GM19372 (cell line): ENCODE results near the gene UFC1.
A peak's percentile ranks its signal among the peaks of the same experiment; 100 is the strongest.

ENCODE experiments used
- ATAC-seq: cut with Tn5 transposase; IDR thresholded peaks from one replicate; pipeline ENCODE4 v1.9.1; 2021; ENCODE audit warnings: mild to moderate bottlenecking, low read depth, moderate library complexity; ENCODE audit not compliant: unreplicated experiment

The UFC1 gene

GRCh38 chr1:161166669-161167548 is 13.1 kb downstream of the UFC1 start:
- ATAC-seq: no peak

- no peak for ATAC-seq
Observed at GRCh38 chr1:161168906-161169305, 15.1 kb downstream of the UFC1 start.

GRCh38 chr1:161171191-161171590 is 17.4 kb downstream of the UFC1 start:
- ATAC-seq: no peak

GRCh38 chr1:161171696-161172095 is 17.9 kb downstream of the UFC1 start:
- no peak for ATAC-seq

- ATAC-seq: no peak
Observed at GRCh38 chr1:161172349-161172748, 18.6 kb downstream of the UFC1 start.

- no peak for ATAC-seq
Observed at GRCh38 chr1:161172776-161173376, 19.1 kb downstream of the UFC1 start.

- ATAC-seq: no peak
Observed at GRCh38 chr1:161173711-161174110, 19.9 kb downstream of the UFC1 start.

- no peak for ATAC-seq
Observed at GRCh38 chr1:161174911-161175310, 21.1 kb downstream of the UFC1 start.

GRCh38 chr1:161175771-161176453 is 22.1 kb downstream of the UFC1 start:
- no peak for ATAC-seq

- no peak for ATAC-seq
Observed at GRCh38 chr1:161176468-161177111, 22.8 kb downstream of the UFC1 start.

GRCh38 chr1:161177112-161177935 is 23.5 kb downstream of the UFC1 start, which contains the start of gene B4GALT3:
Gene B4GALT3 (minus strand): TSS chr1:161177507. CDS start chr1:161176060, 1,447 bp downstream.
- peak; percentile 69 for ATAC-seq

GRCh38 chr1:161177936-161178244 is 24.1 kb downstream of the UFC1 start:
- no peak for ATAC-seq

GRCh38 chr1:161179698-161180097 is 25.9 kb downstream of the UFC1 start:
- ATAC-seq: no peak

- ATAC-seq: no peak
Observed at GRCh38 chr1:161180639-161181038, 26.9 kb downstream of the UFC1 start.

GRCh38 chr1:161182214-161182613 is 28.4 kb downstream of the UFC1 start:
- peak; percentile 47 for ATAC-seq

- peak; percentile 67 for ATAC-seq
Observed at GRCh38 chr1:161185282-161185682, 31.5 kb downstream of the UFC1 start.

- peak; percentile 19 for ATAC-seq
Observed at GRCh38 chr1:161185732-161186311, 32.0 kb downstream of the UFC1 start.

GRCh38 chr1:161187311-161187710 is 33.5 kb downstream of the UFC1 start:
- ATAC-seq: no peak

- no peak for ATAC-seq
Observed at GRCh38 chr1:161188381-161188780, 34.6 kb downstream of the UFC1 start.

- no peak for ATAC-seq
Observed at GRCh38 chr1:161189036-161189435, 35.3 kb downstream of the UFC1 start.
